AG04450 (cell line): Measurements from ENCODE around the gene TSKU. TPM values are rescaled to one million over a fixed set of nuclear protein-coding genes. Genes with fewer than 3 reads are reported as not detected.

Experiments used
- CTCF ChIA-PET: fragments of 300-600, 350-600 bp; formaldehyde crosslinking; extraction: SDS; loops from one replicate; lab custom pipeline; 2022; ENCODE audit warnings: antibody characterized with exemption, inconsistent platforms; lab: Charles Lee
- POLR2A ChIA-PET: fragments of 350-600 bp; formaldehyde crosslinking; extraction: SDS; loops from one replicate; lab custom pipeline; 2021; ENCODE audit warnings: antibody characterized with exemption, inconsistent platforms; lab: Yijun Ruan, JAX
- DNase-seq: peaks from one replicate; pipeline ENCODE4 v3.0.0-alpha.2; 2011; ENCODE audit warnings: low read depth, low spot score
- H3K27ac ChIP-seq: one replicate; pipeline ENCODE4 v1.5.1; 2012; ENCODE audit warnings: low read depth, low read length, control low read depth
- H3K27me3 ChIP-seq: one replicate; pipeline ENCODE4 v1.6.0; 2012; ENCODE audit warnings: low read length; ENCODE audit not compliant: control insufficient read depth, insufficient read depth
- H3K4me3 ChIP-seq: 2 replicates; pipeline ENCODE4 v1.5.1; 2011; ENCODE audit warnings: mild to moderate bottlenecking, low read depth, low read length, control low read depth
- H3K9me3 ChIP-seq: 2 replicates; pipeline ENCODE4 v1.5.1; 2012; ENCODE audit warnings: low read length; ENCODE audit not compliant: control insufficient read depth, insufficient read depth
- polyA plus RNA-seq: library from polyadenylated mRNA; depleted of rRNA; stranded (reverse); fragments of >200 nt; gene quantifications from 2 replicates; pipeline ENCODE4 v1.2.3, GENCODE V29; 2011
- TF ChIP-seq, protein P1 (sequence below): IDR thresholded peaks from 2 replicates; pipeline ENCODE4 v1.5.1; 2011; ENCODE audit warnings: low read depth, low read length, control low read depth, inconsistent platforms

The TSKU gene
- polyA plus RNA-seq, 1 experiment, result 28.8 TPM

DNA sequence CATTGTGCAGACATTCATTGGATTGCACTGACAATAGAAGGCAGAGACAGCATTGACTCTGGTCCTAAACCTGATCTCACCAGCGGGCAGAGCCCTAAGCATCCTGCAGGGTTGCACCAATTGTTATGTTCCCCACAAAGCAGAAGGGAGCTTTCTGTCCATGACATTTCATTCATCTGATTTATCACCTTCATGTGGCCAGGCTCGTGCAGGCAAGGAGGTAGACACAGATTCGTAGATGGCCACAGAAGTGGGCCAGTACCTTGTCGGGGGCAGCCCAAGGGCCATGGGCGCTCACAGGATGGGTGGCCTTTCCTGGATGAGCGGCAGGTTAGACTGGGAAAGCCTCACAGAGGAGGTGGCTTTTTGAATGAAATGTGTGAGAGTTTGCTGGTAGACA, 2.9 kb downstream of the TSKU start:
- H3K27ac ChIP-seq, result no peak overlapping the region
- CTCF ChIA-PET, result interaction anchor here (0.9 to 1.0 kb wide), 2 partner anchors 12 to 52 kb away, joined by 3 read pairs; no protein-coding TSS in a partner anchor

DNA sequence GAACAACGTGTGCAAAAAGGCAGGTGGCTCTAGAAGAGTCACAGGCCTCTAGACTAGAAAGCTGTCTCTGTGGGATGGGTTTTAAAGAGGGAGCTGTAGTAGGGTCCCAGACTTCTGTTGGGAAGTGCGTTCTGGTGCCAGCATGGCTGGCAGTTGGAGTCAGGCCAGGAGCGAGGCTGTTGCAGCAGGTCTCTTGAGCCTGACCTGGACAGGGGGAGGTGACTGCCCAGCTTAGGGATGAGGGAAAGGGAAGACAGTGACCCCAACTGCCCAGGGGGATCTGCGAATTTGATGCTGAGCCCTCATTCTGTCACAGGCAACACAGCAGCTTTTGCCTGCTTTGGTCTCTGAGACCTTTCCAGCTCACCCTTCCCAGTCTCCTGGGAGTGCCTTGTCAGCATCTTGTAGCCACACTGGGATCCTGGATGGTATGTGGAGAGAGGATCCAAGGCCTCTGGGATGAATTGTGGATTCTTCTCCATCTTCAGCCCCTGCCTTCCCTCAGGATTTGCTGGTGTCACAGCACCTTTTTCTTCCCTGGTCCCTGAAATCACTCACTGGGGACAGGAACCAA, 3.4 kb downstream of the TSKU start:
- H3K27ac ChIP-seq, result no peak overlapping the region
- CTCF ChIA-PET, result interaction anchor here (0.9 to 1.0 kb wide), 2 partner anchors 12 to 52 kb away, joined by 3 read pairs; no protein-coding TSS in a partner anchor
- no peak for DNase-seq
- POLR2A ChIA-PET, result no interaction called here
- 0 out of 2 replicates have a peak overlapping the region, but pooled peaks have one; percentile 2 for H3K4me3 ChIP-seq
- peaks cover 6% of the 10 kb centered on the region for H3K9me3 ChIP-seq
- no peaks in the 10 kb centered on the region for H3K27me3 ChIP-seq
- TF ChIP-seq, protein P1, sequence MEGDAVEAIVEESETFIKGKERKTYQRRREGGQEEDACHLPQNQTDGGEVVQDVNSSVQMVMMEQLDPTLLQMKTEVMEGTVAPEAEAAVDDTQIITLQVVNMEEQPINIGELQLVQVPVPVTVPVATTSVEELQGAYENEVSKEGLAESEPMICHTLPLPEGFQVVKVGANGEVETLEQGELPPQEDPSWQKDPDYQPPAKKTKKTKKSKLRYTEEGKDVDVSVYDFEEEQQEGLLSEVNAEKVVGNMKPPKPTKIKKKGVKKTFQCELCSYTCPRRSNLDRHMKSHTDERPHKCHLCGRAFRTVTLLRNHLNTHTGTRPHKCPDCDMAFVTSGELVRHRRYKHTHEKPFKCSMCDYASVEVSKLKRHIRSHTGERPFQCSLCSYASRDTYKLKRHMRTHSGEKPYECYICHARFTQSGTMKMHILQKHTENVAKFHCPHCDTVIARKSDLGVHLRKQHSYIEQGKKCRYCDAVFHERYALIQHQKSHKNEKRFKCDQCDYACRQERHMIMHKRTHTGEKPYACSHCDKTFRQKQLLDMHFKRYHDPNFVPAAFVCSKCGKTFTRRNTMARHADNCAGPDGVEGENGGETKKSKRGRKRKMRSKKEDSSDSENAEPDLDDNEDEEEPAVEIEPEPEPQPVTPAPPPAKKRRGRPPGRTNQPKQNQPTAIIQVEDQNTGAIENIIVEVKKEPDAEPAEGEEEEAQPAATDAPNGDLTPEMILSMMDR, result no peak

More for the DNA sequence above, 2.9 kb downstream of the TSKU start:
- peaks cover 2% of the 10 kb centered on the region; the same call in 1 of the 2 replicates for H3K9me3 ChIP-seq
- H3K27me3 ChIP-seq, result no peaks in the 10 kb centered on the region
- DNase-seq, result no peak
- H3K4me3 ChIP-seq, result no peak overlapping the region; the same call in 1 of the 2 replicates
- TF ChIP-seq, protein P1, result no peak
- POLR2A ChIA-PET, result interaction anchor here (0.6 kb wide), 1 partner anchor 10 kb away, joined by 3 read pairs; no protein-coding TSS in a partner anchor

DNA sequence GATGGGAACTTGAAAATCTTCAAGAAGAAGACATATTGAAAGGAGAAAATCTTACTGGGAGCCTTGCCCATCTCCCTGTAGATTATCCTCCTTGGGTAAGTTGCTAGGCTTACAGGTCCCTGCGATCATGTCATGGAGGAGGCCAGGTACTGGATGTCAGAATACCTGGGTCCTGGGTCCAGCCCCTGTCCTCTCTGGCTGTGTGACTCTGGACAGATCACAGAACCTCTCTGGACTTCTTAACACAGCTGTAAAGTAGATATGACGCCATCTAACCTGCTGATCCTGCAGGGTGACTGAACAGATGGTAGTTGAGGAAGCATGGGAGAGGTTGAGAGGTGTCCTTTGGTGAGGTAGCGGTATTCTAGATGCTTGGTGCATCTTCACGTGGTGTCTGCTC, 4.1 kb downstream of the TSKU start:
- Histone ChIP-seq H3K27me3 (no peaks in the 10 kb centered on the region), H3K4me3 (no peak overlapping the region), H3K9me3 (peaks cover 6% of the 10 kb centered on the region), H3K27ac (no peak overlapping the region)
- POLR2A ChIA-PET, result interaction anchor here (0.9 to 1.2 kb wide), 2 partner anchors 16 to 17 kb away, joined by 3 to 14 read pairs; no protein-coding TSS in a partner anchor
- CTCF ChIA-PET, result interaction anchor here (0.9 to 1.5 kb wide), 3 partner anchors 11 to 66 kb away, joined by 4 read pairs; no protein-coding TSS in a partner anchor
- TF ChIP-seq, protein P1, result no peak
- no peak for DNase-seq

DNA sequence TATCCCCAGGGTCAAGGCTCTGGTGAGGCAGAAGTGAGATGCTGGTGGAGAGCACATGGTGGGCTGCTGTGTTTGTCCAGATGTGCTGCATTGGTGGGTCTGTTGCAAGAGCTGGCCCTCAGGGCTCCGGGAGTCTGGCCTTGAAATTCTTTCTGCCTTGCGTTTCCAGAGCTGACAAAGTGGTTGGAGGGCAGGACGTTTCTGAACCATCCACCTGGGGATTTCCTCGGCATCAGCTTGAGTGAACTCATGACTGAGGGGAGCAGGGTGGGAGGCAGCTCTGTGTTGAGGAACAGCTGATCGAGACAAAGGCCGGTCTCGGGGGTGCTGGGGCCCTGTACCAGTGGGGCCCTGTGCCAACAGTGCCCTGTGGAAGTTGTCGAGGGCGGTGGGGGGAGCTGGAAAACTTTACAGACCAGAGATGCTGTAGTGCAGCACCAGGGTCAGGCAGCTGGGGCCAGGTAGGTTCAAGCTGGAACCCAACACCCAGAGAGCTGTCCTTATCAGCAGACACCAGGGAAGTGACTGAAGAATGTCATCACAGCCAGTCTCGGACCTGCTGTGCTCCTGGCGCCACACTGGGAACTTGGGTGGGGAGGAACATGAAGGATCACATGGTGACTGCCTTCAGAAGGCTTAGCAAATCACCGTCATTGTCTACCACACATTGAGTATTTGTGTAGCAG, 4.9 kb downstream of the TSKU start:
- no peak for DNase-seq
- peak overlapping the region; percentile 41 for H3K27ac ChIP-seq
- ChIA-PET POLR2A (interaction anchor here (0.9 to 1.2 kb wide), 2 partner anchors 15 to 17 kb away, joined by 3 to 14 read pairs; no protein-coding TSS in a partner anchor), CTCF (interaction anchor here (0.6 to 1.5 kb wide), 4 partner anchors 10 to 132 kb away, joined by 3 to 4 read pairs (median 4); no protein-coding TSS in a partner anchor)
- H3K27me3 ChIP-seq, result no peaks in the 10 kb centered on the region
- H3K9me3 ChIP-seq, result peaks cover 6% of the 10 kb centered on the region
- H3K4me3 ChIP-seq, result no peak overlapping the region
- TF ChIP-seq, protein P1, result no peak
